Measurements from ENCODE around the gene BBS9.

DNA sequence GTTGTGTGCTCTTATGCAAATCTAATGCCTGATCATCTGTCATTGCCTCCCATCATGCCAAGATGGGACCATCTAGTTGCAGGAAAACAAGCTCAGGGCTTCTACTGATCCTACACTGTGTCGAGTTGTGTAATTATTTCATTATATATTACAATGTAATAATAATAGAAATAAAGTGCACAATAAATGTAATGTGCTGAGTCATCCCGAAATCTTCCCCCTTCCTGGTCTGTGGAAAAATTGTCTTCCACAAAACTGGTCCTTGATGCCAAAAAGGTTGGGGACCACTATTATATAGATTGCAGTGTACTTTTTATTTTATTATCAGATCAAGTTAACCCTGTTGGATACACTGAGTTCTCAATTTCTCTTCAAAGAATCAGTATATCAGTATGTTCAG lies 50.2 kb downstream of the BBS9 start:
- TF ChIP-seq, protein P1, sequence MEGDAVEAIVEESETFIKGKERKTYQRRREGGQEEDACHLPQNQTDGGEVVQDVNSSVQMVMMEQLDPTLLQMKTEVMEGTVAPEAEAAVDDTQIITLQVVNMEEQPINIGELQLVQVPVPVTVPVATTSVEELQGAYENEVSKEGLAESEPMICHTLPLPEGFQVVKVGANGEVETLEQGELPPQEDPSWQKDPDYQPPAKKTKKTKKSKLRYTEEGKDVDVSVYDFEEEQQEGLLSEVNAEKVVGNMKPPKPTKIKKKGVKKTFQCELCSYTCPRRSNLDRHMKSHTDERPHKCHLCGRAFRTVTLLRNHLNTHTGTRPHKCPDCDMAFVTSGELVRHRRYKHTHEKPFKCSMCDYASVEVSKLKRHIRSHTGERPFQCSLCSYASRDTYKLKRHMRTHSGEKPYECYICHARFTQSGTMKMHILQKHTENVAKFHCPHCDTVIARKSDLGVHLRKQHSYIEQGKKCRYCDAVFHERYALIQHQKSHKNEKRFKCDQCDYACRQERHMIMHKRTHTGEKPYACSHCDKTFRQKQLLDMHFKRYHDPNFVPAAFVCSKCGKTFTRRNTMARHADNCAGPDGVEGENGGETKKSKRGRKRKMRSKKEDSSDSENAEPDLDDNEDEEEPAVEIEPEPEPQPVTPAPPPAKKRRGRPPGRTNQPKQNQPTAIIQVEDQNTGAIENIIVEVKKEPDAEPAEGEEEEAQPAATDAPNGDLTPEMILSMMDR (IDR thresholded peaks at IDR 0.05): no peak
- TF ChIP-seq POLR2AphosphoS5 (IDR thresholded peaks at IDR 0.05) (no peak), POLR2A (IDR thresholded peaks at IDR 0.05) (no peak), EP300 (IDR thresholded peaks at IDR 0.05) (no peak)

Data from gastroesophageal sphincter (tissue), 3 donors.